HG02610 (cell line): ENCODE data around the gene ERBB4.

Source experiments
- ATAC-seq: cut with Tn5 transposase; IDR thresholded peaks from one replicate; pipeline ENCODE4 v1.9.1; 2021; ENCODE audit warnings: mild to moderate bottlenecking, moderate library complexity; ENCODE audit not compliant: unreplicated experiment

The ERBB4 gene

GRCh38 chr2:212441141-212441540 is 97.5 kb downstream of the ERBB4 start:
- ATAC-seq = no peak

GRCh38 chr2:212428681-212429478 is 109.7 kb downstream of the ERBB4 start:
- ATAC-seq = no peak

- no peak for ATAC-seq
These were observed 111.0 kb downstream of the ERBB4 start for GRCh38 chr2:212427638-212428037.

- ATAC-seq = no peak
These were observed 111.8 kb downstream of the ERBB4 start for GRCh38 chr2:212426637-212427412.

GRCh38 chr2:212424082-212424481 is 114.5 kb downstream of the ERBB4 start:
- ATAC-seq = no peak

- ATAC-seq = no peak
These were observed 115.5 kb downstream of the ERBB4 start for GRCh38 chr2:212423089-212423488.

- no peak for ATAC-seq
These were observed 116.9 kb downstream of the ERBB4 start for GRCh38 chr2:212421556-212422334.

GRCh38 chr2:212416086-212416485 is 122.5 kb downstream of the ERBB4 start:
- no peak for ATAC-seq

GRCh38 chr2:212414767-212415211 is 123.8 kb downstream of the ERBB4 start:
- ATAC-seq = no peak

GRCh38 chr2:212409560-212409959 is 129.0 kb downstream of the ERBB4 start:
- ATAC-seq = peak; percentile 53

GRCh38 chr2:212408524-212408923 is 130.1 kb downstream of the ERBB4 start:
- ATAC-seq = no peak

- ATAC-seq = no peak
These were observed 131.9 kb downstream of the ERBB4 start for GRCh38 chr2:212406716-212407115.

- no peak for ATAC-seq
These were observed 136.3 kb downstream of the ERBB4 start for GRCh38 chr2:212402316-212402715.

- no peak for ATAC-seq
These were observed 140.3 kb downstream of the ERBB4 start for GRCh38 chr2:212398316-212398715.

GRCh38 chr2:212392544-212392943 is 146.1 kb downstream of the ERBB4 start:
- ATAC-seq = no peak

GRCh38 chr2:212392043-212392442 is 146.6 kb downstream of the ERBB4 start:
- ATAC-seq = no peak

- ATAC-seq = no peak
These were observed 151.5 kb downstream of the ERBB4 start for GRCh38 chr2:212387146-212387545.

GRCh38 chr2:212385241-212385640 is 153.4 kb downstream of the ERBB4 start:
- ATAC-seq = no peak

- no peak for ATAC-seq
These were observed 154.6 kb downstream of the ERBB4 start for GRCh38 chr2:212384027-212384426.

GRCh38 chr2:212381428-212382102 is 157.0 kb downstream of the ERBB4 start:
- no peak for ATAC-seq

GRCh38 chr2:212379103-212379502 is 159.5 kb downstream of the ERBB4 start:
- ATAC-seq = no peak
